ENCODE measurements around the gene LEKR1.

Gene LEKR1

DNA sequence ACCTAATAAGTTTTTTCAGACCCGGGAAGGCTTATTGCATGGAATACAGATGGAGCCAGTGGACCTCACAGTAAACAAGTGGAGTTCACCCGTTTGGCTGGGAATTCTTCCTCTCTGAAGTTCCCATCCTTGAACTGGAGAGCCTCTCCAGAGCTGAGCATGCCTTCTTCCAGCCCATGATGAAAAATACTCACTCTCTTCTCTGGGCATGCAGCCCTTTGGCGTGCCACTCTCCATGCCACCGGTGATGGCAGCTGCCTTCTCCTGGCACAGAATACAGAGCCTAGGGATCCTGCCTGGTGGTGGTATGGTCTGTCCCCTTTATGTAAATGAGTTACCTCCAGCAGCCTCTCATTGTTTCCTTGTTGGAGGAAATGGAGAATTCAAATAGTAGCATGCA, 150.8 kb downstream of the LEKR1 start:
- DNase-seq (ENCODE audit: low read depth in 1 of 2, low spot score in 1 of 2): no peak

- no peak for DNase-seq (ENCODE audit: low read depth in 1 of 2, low spot score in 1 of 2)
These were observed 152.4 kb downstream of the LEKR1 start for GRCh38 chr3:156978481-156978961.

DNA sequence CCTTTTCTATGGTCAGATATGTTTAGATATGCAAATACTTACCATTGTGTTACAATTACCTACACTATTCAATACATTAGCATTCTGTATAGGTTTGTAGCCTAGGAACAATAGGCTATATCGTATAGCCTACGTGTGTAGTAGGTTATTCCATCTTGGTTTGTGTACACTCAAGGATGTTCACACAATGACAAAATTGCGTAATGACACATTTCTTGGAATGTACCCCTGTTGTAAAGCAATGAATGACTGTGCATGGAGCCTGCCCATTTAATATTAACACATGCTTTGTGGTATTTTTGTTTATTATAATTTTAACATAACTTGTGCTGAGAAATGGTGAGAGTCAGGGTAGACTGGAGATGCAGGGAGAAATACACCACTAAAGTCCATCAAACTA, 154.9 kb downstream of the LEKR1 start:
- DNase-seq (ENCODE audit: low read depth in 1 of 2, low spot score in 1 of 2): no peak

DNA sequence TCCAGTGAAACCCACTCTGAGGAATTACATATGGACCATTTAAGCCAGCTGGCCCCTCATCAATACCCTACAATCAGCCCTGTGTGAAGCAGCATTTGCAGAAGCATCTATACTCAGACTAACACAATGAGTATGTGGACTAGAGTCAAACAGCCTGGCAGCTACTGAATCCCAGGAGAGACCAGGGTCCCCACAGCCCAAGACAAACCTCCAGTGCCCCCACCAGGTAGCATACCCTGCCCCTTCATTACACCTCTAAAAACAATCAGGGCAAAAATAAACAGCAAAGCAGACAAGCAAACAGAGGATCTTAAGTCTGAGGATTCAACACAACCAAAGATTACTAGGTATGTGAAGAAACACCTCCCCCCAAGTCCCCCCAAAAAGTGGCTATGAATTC, 157.4 kb downstream of the LEKR1 start:
- no peak for DNase-seq (ENCODE audit: low read depth in 1 of 2, low spot score in 1 of 2)

DNA sequence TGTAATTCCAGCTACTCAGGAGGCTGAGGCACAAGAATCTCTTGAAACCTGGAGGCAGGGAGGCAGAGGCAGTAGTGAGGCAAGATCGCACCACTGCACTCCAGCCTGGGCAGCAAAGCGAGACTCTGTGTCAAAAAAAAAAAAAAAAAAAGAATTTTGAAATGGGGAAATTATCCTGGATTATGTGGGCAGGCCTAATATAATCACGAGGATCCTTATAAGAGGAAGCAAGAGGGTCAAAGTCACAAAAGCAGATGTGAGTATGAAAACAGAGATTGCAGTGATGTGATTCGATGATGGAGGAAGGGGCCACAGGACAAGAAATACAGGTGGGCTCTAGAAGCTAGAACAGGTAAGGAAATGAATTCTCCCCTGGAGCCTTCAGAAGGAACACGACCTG, 159.6 kb downstream of the LEKR1 start:
- DNase-seq (ENCODE audit: low read depth in 1 of 2, low spot score in 1 of 2): no peak

DNA sequence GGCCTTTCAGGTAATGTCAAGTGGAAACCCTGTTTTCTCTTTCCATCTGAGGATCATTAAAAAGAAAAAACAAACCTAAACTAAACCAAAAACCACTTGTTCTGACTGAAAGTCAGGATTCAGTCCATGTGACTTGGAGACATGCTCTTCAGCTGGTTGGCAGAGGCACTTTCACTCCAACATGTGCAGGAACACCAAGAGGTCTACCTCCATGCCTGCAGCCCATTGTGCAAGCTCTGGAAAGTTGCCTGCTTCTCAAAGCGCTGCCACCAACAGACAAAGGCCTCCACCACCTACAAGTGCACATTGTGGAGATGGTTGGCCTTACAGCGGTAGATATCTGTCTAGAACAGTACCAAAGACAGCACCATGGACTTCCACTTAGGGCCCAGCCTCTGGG, 161.8 kb downstream of the LEKR1 start:
- DNase-seq (ENCODE audit: low read depth in 1 of 2, low spot score in 1 of 2): no peak

GRCh38 chr3:156997351-156997750, 171.2 kb downstream of the LEKR1 start:
- DNase-seq (ENCODE audit: low read depth in 1 of 2, low spot score in 1 of 2): no peak

- no peak for DNase-seq (ENCODE audit: low read depth in 1 of 2, low spot score in 1 of 2)
These were observed 175.2 kb downstream of the LEKR1 start for GRCh38 chr3:157001221-157001957.

DNA sequence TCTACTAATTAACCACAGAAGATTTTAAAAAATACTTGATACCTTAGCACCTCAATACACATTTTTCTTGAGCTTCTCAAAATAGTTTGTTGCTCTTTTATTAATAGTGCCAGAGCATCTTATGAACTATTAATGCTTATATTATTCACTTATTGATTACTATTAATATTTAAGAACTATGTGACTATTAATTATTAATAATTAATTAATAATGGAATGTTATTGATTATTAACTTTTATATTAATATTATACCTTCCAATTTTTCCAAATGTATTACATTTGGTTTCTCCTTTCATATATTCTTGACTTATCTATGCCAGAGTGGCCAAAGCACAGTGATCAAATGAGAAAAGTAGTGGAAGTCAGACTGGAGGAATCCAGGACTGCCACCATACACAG, 195.5 kb downstream of the LEKR1 start:
- DNase-seq (ENCODE audit: low read depth in 1 of 2, low spot score in 1 of 2): no peak

- DNase-seq (ENCODE audit: low read depth in 1 of 2, low spot score in 1 of 2): no peak
These were observed 197.1 kb downstream of the LEKR1 start for GRCh38 chr3:157023226-157023625.

DNA sequence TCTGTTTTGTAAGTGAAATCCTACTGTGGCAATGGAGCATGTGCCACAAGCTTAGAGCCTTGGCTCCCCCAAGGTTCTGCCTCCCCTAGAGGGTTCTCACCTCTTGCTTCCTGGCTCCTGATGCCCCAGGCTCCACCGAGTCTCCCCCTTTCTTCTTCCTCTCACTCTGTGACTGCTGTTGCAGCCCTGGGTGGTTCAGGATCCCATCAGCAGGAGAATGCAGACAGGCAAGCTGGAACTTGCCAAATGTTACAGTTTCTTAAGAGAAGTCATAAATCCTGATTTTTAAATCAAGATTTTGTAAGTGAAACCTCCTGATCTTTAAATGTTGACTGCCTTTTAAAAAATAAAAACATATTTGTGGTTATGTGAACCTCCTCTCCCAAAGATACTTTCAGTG, 199.9 kb downstream of the LEKR1 start:
- DNase-seq (ENCODE audit: low read depth in 1 of 2, low spot score in 1 of 2): no peak

DNA sequence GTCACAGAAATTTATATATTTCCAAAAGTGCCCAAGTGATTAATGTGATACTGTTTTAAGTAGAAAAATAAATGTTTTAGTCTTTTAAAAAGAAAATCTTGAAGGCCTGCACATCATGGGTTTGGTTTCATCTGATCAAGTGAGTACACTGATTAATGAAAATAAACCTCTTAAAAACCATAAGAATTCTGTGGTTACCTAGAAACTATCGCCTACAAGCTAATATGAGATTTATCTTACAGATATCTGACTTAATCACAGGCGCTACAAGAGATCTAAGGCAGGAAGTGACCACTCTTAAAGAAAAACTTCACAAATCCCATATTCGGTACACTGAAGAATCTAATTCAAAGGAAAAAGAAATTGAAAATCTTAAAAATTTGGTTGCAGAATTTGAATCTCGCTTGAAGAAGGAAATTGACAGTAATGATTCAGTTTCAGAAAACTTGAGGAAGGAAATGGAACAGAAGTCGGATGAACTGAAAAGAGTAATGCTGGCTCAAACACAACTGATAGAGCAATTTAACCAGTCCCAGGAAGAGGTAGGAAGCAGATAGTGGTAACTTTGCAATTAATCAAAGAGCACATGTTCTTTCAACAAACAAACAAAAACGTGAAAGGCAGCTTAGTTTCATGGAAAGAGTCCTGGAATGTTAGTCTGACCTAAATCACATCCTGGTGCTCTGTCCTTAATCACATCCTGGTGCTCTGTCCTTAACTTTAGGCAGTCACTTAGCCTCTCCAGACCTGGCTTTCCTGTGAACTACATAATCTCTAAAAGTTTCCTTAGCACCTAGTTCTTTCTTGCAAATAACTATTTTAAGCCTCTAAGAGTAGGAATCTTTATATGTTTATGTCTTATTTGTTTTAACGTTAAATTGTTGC, 201.9 kb downstream of the LEKR1 start:
- DNase-seq (ENCODE audit: low read depth in 1 of 2, low spot score in 1 of 2): no peak

GRCh38 chr3:157029365-157029790, 203.2 kb downstream of the LEKR1 start:
- DNase-seq (ENCODE audit: low read depth in 1 of 2, low spot score in 1 of 2): no peak

- no peak for DNase-seq (ENCODE audit: low read depth in 1 of 2, low spot score in 1 of 2)
These were observed 204.6 kb downstream of the LEKR1 start for GRCh38 chr3:157030712-157031111.

DNA sequence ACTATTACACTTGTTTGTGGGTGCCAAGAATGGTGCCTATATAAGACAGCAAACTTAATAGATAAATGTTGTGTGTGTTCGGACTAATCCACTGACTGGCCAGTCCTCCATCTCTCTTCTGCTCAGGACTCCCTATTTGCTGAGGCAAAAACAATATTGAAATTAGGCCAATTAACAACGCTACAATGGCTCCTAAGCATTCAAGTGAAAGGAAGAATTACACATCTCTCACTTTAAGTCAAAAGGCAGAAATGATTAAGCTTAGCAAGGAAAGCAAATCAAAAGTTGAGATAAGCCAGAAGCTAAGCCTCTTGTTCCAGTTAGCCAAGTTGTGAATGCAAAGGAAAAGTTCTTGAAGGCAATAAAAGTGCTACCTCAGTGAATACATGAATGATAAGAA, 206.8 kb downstream of the LEKR1 start:
- DNase-seq (ENCODE audit: low read depth in 1 of 2, low spot score in 1 of 2): no peak

GRCh38 chr3:157040456-157040855, 214.3 kb downstream of the LEKR1 start:
- DNase-seq (ENCODE audit: low read depth in 1 of 2, low spot score in 1 of 2): no peak

GRCh38 chr3:157042226-157042625, 216.1 kb downstream of the LEKR1 start:
- no peak for DNase-seq (ENCODE audit: low read depth in 1 of 2, low spot score in 1 of 2)

DNA sequence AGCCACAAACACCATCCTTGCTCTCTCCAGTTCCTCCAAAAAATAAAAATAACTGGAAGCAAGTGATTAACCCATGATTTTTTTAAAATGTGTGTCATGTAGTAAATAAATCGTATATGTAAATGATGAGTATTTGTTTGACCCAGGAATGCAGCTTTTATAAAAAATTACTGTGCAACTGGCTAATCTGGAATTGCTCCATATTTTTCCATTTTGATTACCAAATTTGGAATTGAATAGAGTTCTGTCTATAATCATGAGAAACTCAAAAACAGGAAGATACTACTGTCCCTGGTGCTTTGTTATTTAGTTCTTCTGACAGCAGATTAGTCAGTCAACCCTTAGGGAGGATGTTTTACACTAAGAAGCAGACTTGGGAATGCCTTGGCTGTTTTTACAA, 217.6 kb downstream of the LEKR1 start:
- DNase-seq (ENCODE audit: low read depth in 1 of 2, low spot score in 1 of 2): no peak

DNA sequence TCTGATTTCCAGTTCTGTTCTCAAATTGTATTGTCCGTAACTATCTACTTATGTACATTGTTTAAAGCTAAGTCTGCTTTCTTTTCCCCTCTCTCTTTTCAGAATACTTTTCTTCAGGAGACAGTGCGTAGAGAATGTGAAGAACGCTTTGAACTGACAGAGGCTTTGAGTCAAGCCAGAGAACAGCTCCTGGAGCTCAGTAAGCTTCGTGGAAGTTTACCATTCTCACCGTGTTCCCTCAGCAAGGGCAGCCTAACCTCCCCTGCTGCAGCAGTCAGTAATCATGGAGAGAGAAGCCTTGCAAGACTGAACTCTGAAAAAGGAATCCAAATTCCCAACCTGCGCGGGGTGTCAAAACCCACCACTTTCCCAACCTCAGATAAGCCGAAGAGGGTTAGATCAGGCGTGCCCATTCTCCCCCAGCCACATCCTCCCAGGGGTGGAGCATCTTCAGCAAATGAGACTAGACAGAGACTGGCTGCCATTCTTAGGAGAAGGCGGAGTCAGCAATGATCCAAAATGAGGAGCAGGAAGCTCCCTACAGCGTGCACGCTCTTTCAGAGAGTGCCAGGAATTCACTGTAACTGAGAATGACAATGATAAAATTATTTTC, 219.2 kb downstream of the LEKR1 start:
- DNase-seq (ENCODE audit: low read depth in 1 of 2, low spot score in 1 of 2): no peak

GRCh38 chr3:157046520-157046919, 220.4 kb downstream of the LEKR1 start:
- DNase-seq (ENCODE audit: low read depth in 1 of 2, low spot score in 1 of 2): no peak

GRCh38 chr3:157051055-157051454, 224.9 kb downstream of the LEKR1 start:
- DNase-seq (ENCODE audit: low read depth in 1 of 2, low spot score in 1 of 2): no peak

DNA sequence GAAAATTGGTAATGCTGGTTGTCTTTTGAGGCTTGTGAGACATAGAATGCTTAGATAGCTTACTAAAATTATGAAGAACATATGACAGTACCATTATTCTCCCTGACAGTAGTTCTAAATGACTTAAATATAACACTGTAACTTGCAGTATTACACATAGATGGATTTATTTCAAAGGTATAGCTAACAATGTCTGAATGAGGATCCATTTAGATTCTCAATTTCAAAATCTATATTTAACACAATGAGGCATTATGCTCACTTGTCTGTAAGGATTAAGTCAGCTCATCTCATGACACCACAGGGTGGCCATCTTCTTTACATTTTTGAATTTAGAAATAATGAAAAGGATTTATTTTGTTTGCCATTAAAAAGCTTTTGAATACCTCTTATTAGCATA, 225.4 kb downstream of the LEKR1 start:
- DNase-seq (ENCODE audit: low read depth in 1 of 2, low spot score in 1 of 2): no peak
